Hepatocyte (in vitro differentiated cells): ENCODE results near the gene TNFRSF21. TPM values are rescaled to one million over a fixed set of nuclear protein-coding genes. Genes with fewer than 3 reads are reported as not detected.

Experiments used
- DNase-seq: peaks from one replicate; pipeline ENCODE4 v3.0.0-alpha.2; 2016; ENCODE audit warnings: low spot score
- H2AFZ ChIP-seq: fragments of 200-600 bp; sonication (generic); 2 replicates; pipeline ENCODE4 v1.6.0; 2016; ENCODE audit warnings: antibody characterized with exemption, mild to moderate bottlenecking
- H3K27ac ChIP-seq: fragments of 200-600 bp; sonication (generic); 2 replicates; pipeline ENCODE4 v1.5.1; 2016; ENCODE audit warnings: mild to moderate bottlenecking
- H3K27me3 ChIP-seq: fragments of 200-600 bp; sonication (generic); 2 replicates; pipeline ENCODE4 v1.6.1; 2016
- H3K36me3 ChIP-seq: fragments of 200-600 bp; sonication (generic); replicated peaks from 2 replicates; pipeline ENCODE4 v1.5.1; 2016; ENCODE audit warnings: low read depth; ENCODE audit not compliant: insufficient read depth
- H3K4me1 ChIP-seq: fragments of 200-600 bp; sonication (generic); 2 replicates; pipeline ENCODE4 v1.5.1; 2016; ENCODE audit warnings: mild to moderate bottlenecking, moderate library complexity; ENCODE audit not compliant: insufficient read depth
- H3K4me2 ChIP-seq: fragments of 200-600 bp; sonication (generic); 2 replicates; pipeline ENCODE4 v1.6.0; 2016
- H3K4me3 ChIP-seq: fragments of 200-600 bp; sonication (generic); 2 replicates; pipeline ENCODE4 v1.5.1; 2016; ENCODE audit warnings: mild to moderate bottlenecking
- H3K79me2 ChIP-seq: fragments of 200-600 bp; sonication (generic); 2 replicates; pipeline ENCODE4 v1.6.0; 2017; ENCODE audit warnings: mild to moderate bottlenecking
- H3K9me2 ChIP-seq: fragments of 200-600 bp; sonication (generic); replicated peaks from 2 replicates; pipeline ENCODE4 v1.6.0; 2017; ENCODE audit warnings: mild to moderate bottlenecking; ENCODE audit not compliant: insufficient read depth
- H3K9me3 ChIP-seq: fragments of 200-600 bp; sonication (generic); 2 replicates; pipeline ENCODE4 v1.5.1; 2016; ENCODE audit warnings: low read depth, mild to moderate bottlenecking
- H4K20me1 ChIP-seq: fragments of 200-600 bp; sonication (generic); 2 replicates; pipeline ENCODE4 v1.6.0; 2016; ENCODE audit warnings: mild to moderate bottlenecking; ENCODE audit not compliant: insufficient read depth, poor library complexity, severe bottlenecking
- CTCF ChIP-seq: fragments of 200-600 bp; sonication (generic); IDR thresholded peaks from 2 replicates; pipeline ENCODE4 v1.5.1; 2016; ENCODE audit warnings: antibody characterized with exemption, mild to moderate bottlenecking; ENCODE audit not compliant: poor library complexity
- EZH2 ChIP-seq: fragments of 200-600 bp; sonication (generic); IDR thresholded peaks from 2 replicates; pipeline ENCODE4 v1.6.1; 2016; ENCODE audit warnings: antibody characterized with exemption, mild to moderate bottlenecking, borderline replicate concordance
- EZH2phosphoT487 ChIP-seq: fragments of 200-600 bp; sonication (generic); IDR thresholded peaks from one replicate; pipeline ENCODE4 v1.6.1; 2018; ENCODE audit warnings: antibody characterized with exemption, mild to moderate bottlenecking, low read depth, moderate library complexity; ENCODE audit not compliant: unreplicated experiment, severe bottlenecking
- WGBS: methylation state at CpG from one replicate; pipeline ENCODE4 v1.1.6; 2016; ENCODE audit warnings: low lambda C conversion rate; ENCODE audit errors: missing lambda C conversion rate; 5-methylcytosine and 5-hydroxymethylcytosine counted together
- polyA plus RNA-seq: library from polyadenylated mRNA; unstranded; fragments of >200 nt; fragmentation: Nextera tagmentation; extraction: Ambion mirVana; gene quantifications from 2 replicates; pipeline ENCODE4 v1.2.1, GENCODE V29; 2016
- total RNA-seq: library from RNA; depleted of rRNA; stranded (reverse); fragments of >200 nt; gene quantifications from 2 replicates; pipeline ENCODE4 v1.2.3, GENCODE V29; 2014

Gene TNFRSF21
- total and polyA plus RNA-seq, 2 experiments from 2014 or later = 52.1 to 104 TPM

GRCh38 chr6:47261191-47261590 is 48.5 kb downstream of the TNFRSF21 start:
- TF ChIP-seq EZH2phosphoT487 (no peak), CTCF (no peak), EZH2 (no peak)

GRCh38 chr6:47260021-47260420 is 49.7 kb downstream of the TNFRSF21 start:
- no peak overlapping the region for H3K4me3 ChIP-seq
- H3K4me1 ChIP-seq = no peaks in the 10 kb centered on the region
- no peaks in the 10 kb centered on the region for H3K9me3 ChIP-seq
- peaks cover 52% of the 10 kb centered on the region for H3K79me2 ChIP-seq
- no peak for TF ChIP-seq EZH2
- 90% methylated on average over 4 of the region's 4 CpGs for WGBS
- no peaks in the 10 kb centered on the region for H3K36me3 ChIP-seq
- no peaks in the 10 kb centered on the region for H4K20me1 ChIP-seq
- H3K4me2 ChIP-seq = no peak overlapping the region
- H3K27ac ChIP-seq = no peak overlapping the region
- H3K27me3 ChIP-seq = no peaks in the 10 kb centered on the region
- no peaks in the 10 kb centered on the region for H3K9me2 ChIP-seq
- H2AFZ ChIP-seq = no peak overlapping the region
- no peak for DNase-seq

More at GRCh38 chr6:47261191-47261590, 48.5 kb downstream of the TNFRSF21 start:
- Histone ChIP-seq H3K9me2 (no peaks in the 10 kb centered on the region), H3K36me3 (no peaks in the 10 kb centered on the region), H4K20me1 (no peaks in the 10 kb centered on the region), H3K4me3 (no peak overlapping the region), H3K79me2 (peaks cover 57% of the 10 kb centered on the region), H3K27me3 (no peaks in the 10 kb centered on the region), H3K4me2 (no peak overlapping the region), H3K9me3 (no peaks in the 10 kb centered on the region), H2AFZ (no peak overlapping the region), H3K27ac (no peak overlapping the region), H3K4me1 (no peaks in the 10 kb centered on the region)
- WGBS = 96% methylated on average over 1 of the region's 1 CpG
- DNase-seq = no peak

- Histone ChIP-seq H3K4me2 (no peak overlapping the region), H3K36me3 (no peaks in the 10 kb centered on the region), H3K27ac (no peak overlapping the region), H3K4me1 (no peaks in the 10 kb centered on the region), H3K9me2 (no peaks in the 10 kb centered on the region), H3K79me2 (peaks cover 41% of the 10 kb centered on the region), H3K9me3 (no peaks in the 10 kb centered on the region), H3K27me3 (no peaks in the 10 kb centered on the region), H3K4me3 (no peak overlapping the region), H2AFZ (no peak overlapping the region), H4K20me1 (no peaks in the 10 kb centered on the region)
- DNase-seq = no peak
- TF ChIP-seq EZH2 (no peak), EZH2phosphoT487 (no peak), CTCF (no peak)
- WGBS = 67% methylated on average over 3 of the region's 3 CpGs
These were observed 50.9 kb downstream of the TNFRSF21 start for GRCh38 chr6:47258724-47259347.

- WGBS = 80% methylated on average over 6 of the region's 6 CpGs
- Histone ChIP-seq H3K4me3 (no peak overlapping the region), H3K9me3 (no peaks in the 10 kb centered on the region), H3K79me2 (peaks cover 33% of the 10 kb centered on the region), H3K4me1 (no peaks in the 10 kb centered on the region), H3K4me2 (no peak overlapping the region), H3K27me3 (no peaks in the 10 kb centered on the region), H3K27ac (no peak overlapping the region), H2AFZ (no peak overlapping the region), H3K36me3 (no peaks in the 10 kb centered on the region), H3K9me2 (no peaks in the 10 kb centered on the region), H4K20me1 (no peaks in the 10 kb centered on the region)
- DNase-seq = no peak
- TF ChIP-seq EZH2 = no peak
- TF ChIP-seq EZH2phosphoT487 = no peak
- TF ChIP-seq CTCF = no peak
These were observed 52.5 kb downstream of the TNFRSF21 start for GRCh38 chr6:47256981-47257730.
